SKM-1 treated with dmso at 0.1 percent for 144 hours (cell line): ENCODE results near the gene NTN5.
"Not testable (repeated sequence)": the region's sequence is repeated elsewhere in the genome, so short reads cannot be mapped to it uniquely, and the experiment has no call there.

Experiments used
- DNase-seq: peaks from one replicate; lab custom pipeline; 2025; ENCODE audit not compliant: unreplicated experiment; lab: John Stamatoyannopoulos, UW

The NTN5 gene

GRCh38 chr19:48645620-48646000 lies 27.2 kb downstream of the NTN5 start:
- DNase-seq = no peak

GRCh38 chr19:48644839-48645619 lies 27.8 kb downstream of the NTN5 start:
- no peak for DNase-seq

- no peak for DNase-seq
These were observed 28.5 kb downstream of the NTN5 start for GRCh38 chr19:48644355-48644754.

GRCh38 chr19:48642862-48643261 lies 30.0 kb downstream of the NTN5 start:
- DNase-seq = no peak

- DNase-seq = no peak
These were observed 31.0 kb downstream of the NTN5 start for GRCh38 chr19:48641850-48642249.

GRCh38 chr19:48639483-48640375 lies 33.1 kb downstream of the NTN5 start:
- no peak for DNase-seq

GRCh38 chr19:48638831-48639381 lies 33.9 kb downstream of the NTN5 start:
- no peak for DNase-seq

- DNase-seq = peak; percentile 46
These were observed 34.6 kb downstream of the NTN5 start for GRCh38 chr19:48637948-48638830.

GRCh38 chr19:48637449-48637947 lies 35.3 kb downstream of the NTN5 start:
- DNase-seq = peak; percentile 86

- no peak for DNase-seq
These were observed 35.9 kb downstream of the NTN5 start, which contains the start of gene DBP for GRCh38 chr19:48636859-48637448. DBP (minus strand) TSS chr19:48637379; CDS start chr19:48636994, 385 bp downstream.

GRCh38 chr19:48635966-48636858 lies 36.6 kb downstream of the NTN5 start:
- no peak for DNase-seq

GRCh38 chr19:48635263-48635965 lies 37.4 kb downstream of the NTN5 start:
- DNase-seq = no peak

- DNase-seq = peak; percentile 87
These were observed 38.2 kb downstream of the NTN5 start for GRCh38 chr19:48634424-48635262.

- DNase-seq = no peak
These were observed 38.8 kb downstream of the NTN5 start for GRCh38 chr19:48634036-48634342.

GRCh38 chr19:48633148-48634035 lies 39.4 kb downstream of the NTN5 start:
- DNase-seq = no peak

GRCh38 chr19:48632692-48633147 lies 40.1 kb downstream of the NTN5 start:
- DNase-seq = no peak

- DNase-seq = not testable (repeated sequence)
These were observed 40.5 kb downstream of the NTN5 start for GRCh38 chr19:48632286-48632685.
